Panc1 (cell line): ENCODE data around the gene LRRC73. TPM values are rescaled to one million over a fixed set of nuclear protein-coding genes. Genes with fewer than 3 reads are reported as not detected.
"Not testable (repeated sequence)": the region's sequence is repeated elsewhere in the genome, so short reads cannot be mapped to it uniquely, and the experiment has no call there.

Experiments used
- ATAC-seq: fragments of 200-7000 bp; cut with Tn5 transposase; 2 replicates; pipeline ENCODE4 v1.9.1; 2020; ENCODE audit warnings: mild to moderate bottlenecking, moderate library complexity
- BruUV-seq: library from RNA; stranded (reverse); fragments of 400-500 nt; replicated peaks from 2 replicates; lab custom pipeline; 2021; lab: Mats Ljungman, UMichigan
- CTCF ChIA-PET: fragments of 300-600 bp; sonication (Branson Sonifier 250); formaldehyde crosslinking; loops from one replicate; lab custom pipeline; 2022; ENCODE audit warnings: antibody characterized with exemption; lab: Charles Lee
- POLR2A ChIA-PET: fragments of 300-600 bp; sonication (Branson Sonifier 250); formaldehyde crosslinking; loops from one replicate; lab custom pipeline; 2022; ENCODE audit warnings: antibody characterized with exemption; lab: Charles Lee
- DNase-seq: peaks from one replicate; pipeline ENCODE4 v3.0.0-alpha.2; 2010; ENCODE audit warnings: low read depth, low spot score
- H3K27ac ChIP-seq: 2 replicates; pipeline ENCODE4 v1.5.1; 2011; ENCODE audit warnings: mild to moderate bottlenecking, low read length, inconsistent platforms
- H3K27me3 ChIP-seq: fragments of 200-500 bp; sonication (Bioruptor generic); 2 replicates; pipeline ENCODE4 v1.6.0; 2014; ENCODE audit warnings: low read length, inconsistent platforms; ENCODE audit not compliant: control insufficient read depth, insufficient read depth
- H3K36me3 ChIP-seq: fragments of 200-500 bp; sonication (Bioruptor generic); 2 replicates; pipeline ENCODE4 v1.5.1; 2014; ENCODE audit warnings: inconsistent platforms, mild to moderate bottlenecking, low read length, moderate library complexity; ENCODE audit not compliant: control insufficient read depth, insufficient read depth
- H3K4me1 ChIP-seq: 2 replicates; pipeline ENCODE4 v1.5.1; 2011; ENCODE audit warnings: inconsistent platforms, mild to moderate bottlenecking, low read length, moderate library complexity; ENCODE audit not compliant: control insufficient read depth, insufficient read depth
- H3K4me3 ChIP-seq, 2 experiments: 2 replicates each; pipeline ENCODE4 v1.5.1; 2011 to 2012; ENCODE audit warnings: low read depth in 2 of 2, low read length in 2 of 2, mild to moderate bottlenecking in 2 of 2, inconsistent platforms in 1 of 2, moderate library complexity in 1 of 2
- H3K9me3 ChIP-seq: fragments of 200-500 bp; sonication (Bioruptor generic); 2 replicates; pipeline ENCODE4 v1.5.1; 2014; ENCODE audit warnings: low read depth, mild to moderate bottlenecking, inconsistent platforms, low read length, moderate library complexity; ENCODE audit not compliant: control insufficient read depth, insufficient read depth
- CTCF ChIP-seq: fragments of 450-650 bp; IDR thresholded peaks from 2 replicates; pipeline ENCODE4 v1.5.1; 2017; ENCODE audit warnings: mild to moderate bottlenecking
- POLR2AphosphoS5 ChIP-seq: IDR thresholded peaks from 2 replicates; pipeline ENCODE4 v1.6.1; 2012; ENCODE audit warnings: mild to moderate bottlenecking, low read depth, low read length, moderate library complexity
- REST ChIP-seq, 2 experiments: IDR thresholded peaks; 2 replicates each; pipeline ENCODE4 v1.6.1; 2011 to 2012; ENCODE audit warnings: low read depth in 2 of 2, control low read depth in 1 of 2, low read length in 1 of 2, mild to moderate bottlenecking in 1 of 2, moderate library complexity in 1 of 2; ENCODE audit not compliant: insufficient read depth in 1 of 2
- SIN3A ChIP-seq: IDR thresholded peaks from 2 replicates; pipeline ENCODE4 v1.6.1; 2012; ENCODE audit warnings: low read depth, mild to moderate bottlenecking, low read length, moderate library complexity, borderline replicate concordance; ENCODE audit not compliant: insufficient read depth
- TCF7L2 ChIP-seq: IDR thresholded peaks from 2 replicates; pipeline ENCODE4 v1.6.1; 2011; ENCODE audit warnings: mild to moderate bottlenecking, low read depth, low read length, inconsistent platforms
- in situ Hi-C: cut with HindIII; loops from 2 replicates; pipeline ENCODE4 v1.10.0; 2016; ENCODE audit warnings: low sequenced_read_pairs, low pct_unique_long_range_greater_than_20kb
- intact Hi-C: fragments of 100-400 bp; cut with micrococcal nuclease; formaldehyde crosslinking; loops from one replicate; pipeline ENCODE4 v1.10.0; 2022; ENCODE audit not compliant: unreplicated experiment
- total RNA-seq: library from RNA; stranded (reverse); gene quantifications from one replicate; pipeline ENCODE4 v1.2.1, GENCODE V29; 2021; ENCODE audit not compliant: unreplicated experiment

Gene LRRC73
- total RNA-seq, 1 experiment from 2014 or later = 2.9 TPM

GRCh38 chr6:43541774-43542471 is 31.8 kb upstream of the LRRC73 start:
- peaks cover 29% of the 10 kb centered on the region for H3K36me3 ChIP-seq
- no peak overlapping the region for H3K4me3 ChIP-seq
- ATAC-seq = no peak
- intact Hi-C loops (no loop called here), in situ Hi-C loops (no loop called here)
- ChIA-PET POLR2A (no interaction called here), CTCF (no interaction called here)
- H3K4me1 ChIP-seq = no peaks in the 10 kb centered on the region
- no peak for TF ChIP-seq TCF7L2
- TF ChIP-seq POLR2AphosphoS5 = no peak
- TF ChIP-seq CTCF = no peak
- TF ChIP-seq REST (IDR thresholded peaks at IDR 0.05; ENCODE audit: insufficient read depth in 1 of 2, low read depth in 2 of 2, low read length in 1 of 2) = no peak
- TF ChIP-seq SIN3A = no peak
- no peaks in the 10 kb centered on the region for H3K27me3 ChIP-seq
- H3K27ac ChIP-seq = no peak overlapping the region
- no peak for DNase-seq
- no TSS peak for BruUV-seq
- no peaks in the 10 kb centered on the region for H3K9me3 ChIP-seq

GRCh38 chr6:43540507-43540906 is 30.4 kb upstream of the LRRC73 start:
- BruUV-seq = no TSS peak
- ATAC-seq (no peak), DNase-seq (no peak)
- H3K9me3 ChIP-seq = no peaks in the 10 kb centered on the region
- in situ Hi-C loops (no loop called here), intact Hi-C loops (no loop called here)
- no peak overlapping the region for H3K27ac ChIP-seq
- no peaks in the 10 kb centered on the region for H3K27me3 ChIP-seq
- TF ChIP-seq POLR2AphosphoS5 (no peak), TCF7L2 (no peak), REST (IDR thresholded peaks at IDR 0.05; ENCODE audit: insufficient read depth in 1 of 2, low read depth in 2 of 2, low read length in 1 of 2) (no peak), SIN3A (no peak)
- peaks cover 18% of the 10 kb centered on the region for H3K36me3 ChIP-seq
- no peaks in the 10 kb centered on the region for H3K4me1 ChIP-seq
- ChIA-PET CTCF (no interaction called here), POLR2A (no interaction called here)
- H3K4me3 ChIP-seq = no peak overlapping the region

GRCh38 chr6:43539409-43539808 is 29.3 kb upstream of the LRRC73 start:
- BruUV-seq = not testable (repeated sequence)

GRCh38 chr6:43538986-43539385 is 28.8 kb upstream of the LRRC73 start:
- H3K27me3 ChIP-seq, in situ Hi-C loops, H3K4me3 ChIP-seq, DNase-seq, H3K27ac ChIP-seq, intact Hi-C loops, H3K9me3 ChIP-seq, H3K4me1 ChIP-seq, ATAC-seq, BruUV-seq, POLR2A ChIA-PET: not testable (repeated sequence)
- CTCF ChIA-PET = interaction anchor here (0.7 kb wide), 1 partner anchor 53 kb away, joined by 3 read pairs; no protein-coding TSS in a partner anchor
- H3K36me3 ChIP-seq = peaks cover 13% of the 10 kb centered on the region

More at GRCh38 chr6:43539409-43539808, 29.3 kb upstream of the LRRC73 start:
- POLR2A ChIA-PET = interaction anchor here (0.6 kb wide), 1 partner anchor 25 kb away, joined by 3 read pairs; no protein-coding TSS in a partner anchor
- H3K4me1 ChIP-seq, H3K27ac ChIP-seq, CTCF ChIA-PET, H3K9me3 ChIP-seq, ATAC-seq, DNase-seq, intact Hi-C loops, H3K27me3 ChIP-seq, H3K4me3 ChIP-seq, in situ Hi-C loops: not testable (repeated sequence)
- peaks cover 17% of the 10 kb centered on the region for H3K36me3 ChIP-seq
